Activated naive CD4-positive, alpha-beta T cell treated with anti-CD3 and anti-CD28 coated beads, Interleukin-2, amount 50 U/mL, for 72 hours (primary cell): Measurements from ENCODE around the gene GRIFIN. TPM values are rescaled to one million over a fixed set of nuclear protein-coding genes. Genes with fewer than 3 reads are reported as not detected.

Source experiments
- ATAC-seq, 2 donors: fragments of 150-1000 bp; cut with Tn5 transposase; 2 replicates each; pipeline ENCODE4 v1.10.0; 2021; ENCODE audit warnings: mild to moderate bottlenecking in 2 of 2, moderate library complexity in 2 of 2
- DNase-seq, 2 donors: peaks; one replicate each; pipeline ENCODE4 v3.0.0; 2021 to 2022; ENCODE audit warnings: low spot score in 2 of 2
- H3K27ac Mint-ChIP-seq, 2 donors: one replicate each; pipeline ENCODE4 v1.8.0; 2022; ENCODE audit warnings: mild to moderate bottlenecking in 2 of 2, mixed read lengths in 2 of 2
- H3K36me3 Mint-ChIP-seq, 2 donors: one replicate each; pipeline ENCODE4 v1.8.0; 2022; ENCODE audit warnings: mixed read lengths in 2 of 2
- H3K9me3 Mint-ChIP-seq, 2 donors: one replicate each; pipeline ENCODE4 v1.8.0; 2022; ENCODE audit warnings: mixed read lengths in 2 of 2
- total RNA-seq, 2 donors: library from RNA; stranded (reverse); gene quantifications; one replicate each; pipeline ENCODE4 v1.2.3, GENCODE V29; 2022

Gene GRIFIN
- total RNA-seq, 2 donors from 2014 or later, result not detected

GRCh38 chr7:2515424-2516193 is 39.4 kb upstream of the GRIFIN start:
- DNase-seq, result no peak
- no peaks in the 10 kb centered on the region for H3K36me3 Mint-ChIP-seq
- no peaks in the 10 kb centered on the region for H3K9me3 Mint-ChIP-seq
- no peak overlapping the region for H3K27ac Mint-ChIP-seq
- ATAC-seq, result no peak

GRCh38 chr7:2514473-2515423 is 38.5 kb upstream of the GRIFIN start:
- ATAC-seq (no peak), DNase-seq (no peak)
- Mint-ChIP-seq H3K36me3 (no peaks in the 10 kb centered on the region), H3K27ac (no peak overlapping the region), H3K9me3 (no peaks in the 10 kb centered on the region)

DNA sequence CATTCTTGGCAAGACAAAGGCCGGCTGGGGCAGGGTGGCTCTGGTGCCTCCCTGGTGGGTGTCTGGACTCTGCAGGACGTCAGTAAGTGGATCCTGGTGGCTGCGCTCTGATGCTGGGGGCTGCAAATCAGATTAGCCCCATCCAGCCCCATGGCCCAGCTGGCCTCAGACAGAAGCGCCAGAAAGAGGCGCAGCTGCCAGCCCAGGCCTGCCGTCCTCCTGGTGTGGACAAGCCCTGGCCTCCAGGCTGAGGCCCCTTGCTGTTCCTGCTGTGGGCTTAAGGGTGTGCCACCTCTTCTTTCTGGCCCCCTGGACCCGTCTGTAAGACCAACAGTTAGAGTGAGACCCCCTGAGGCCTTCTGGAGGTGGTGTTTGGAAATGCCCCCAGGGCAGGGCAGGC is 37.5 kb upstream of the GRIFIN start:
- DNase-seq (no peak), ATAC-seq (no peak)
- Mint-ChIP-seq H3K36me3 (no peaks in the 10 kb centered on the region), H3K9me3 (no peaks in the 10 kb centered on the region), H3K27ac (no peak overlapping the region)

GRCh38 chr7:2512713-2513112 is 36.5 kb upstream of the GRIFIN start:
- H3K27ac Mint-ChIP-seq, result peak overlapping the region in 1 of 2 donors; percentile 86
- no peak for ATAC-seq
- H3K36me3 Mint-ChIP-seq, result no peaks in the 10 kb centered on the region
- H3K9me3 Mint-ChIP-seq, result no peaks in the 10 kb centered on the region
- no peak for DNase-seq

DNA sequence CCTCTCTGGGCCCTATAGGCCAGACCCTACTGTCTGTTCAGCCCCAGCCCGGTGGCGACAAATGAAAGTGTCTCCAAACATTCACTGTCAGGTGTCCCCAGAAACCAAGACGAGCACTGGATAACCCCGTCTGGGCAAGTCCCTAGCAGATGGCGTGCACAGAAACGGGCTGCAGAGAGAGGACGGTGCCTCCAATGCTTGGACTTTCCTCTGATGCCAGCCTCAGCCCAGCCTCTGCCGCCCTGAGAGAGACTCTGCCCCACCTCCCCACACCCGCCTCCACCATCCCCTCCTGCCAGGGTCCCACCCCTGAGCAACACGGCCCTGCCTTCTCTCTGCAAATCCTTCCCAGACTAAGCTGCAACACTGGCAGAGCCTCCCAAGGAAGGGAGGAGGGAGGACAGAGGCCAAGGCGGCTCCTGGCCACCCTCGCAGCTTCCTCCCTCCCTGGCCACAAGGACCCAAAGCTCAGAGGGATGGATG is 36.0 kb upstream of the GRIFIN start:
- ATAC-seq (no peak), DNase-seq (no peak)
- Mint-ChIP-seq H3K9me3 (no peaks in the 10 kb centered on the region), H3K36me3 (no peaks in the 10 kb centered on the region), H3K27ac (peak overlapping the region; percentile 79 to 86)

GRCh38 chr7:2511769-2512168 is 35.6 kb upstream of the GRIFIN start:
- H3K27ac Mint-ChIP-seq, result peak overlapping the region; percentile 79 to 86
- H3K9me3 Mint-ChIP-seq, result no peaks in the 10 kb centered on the region
- H3K36me3 Mint-ChIP-seq, result no peaks in the 10 kb centered on the region
- DNase-seq (no peak), ATAC-seq (no peak)

- no peaks in the 10 kb centered on the region for H3K9me3 Mint-ChIP-seq
- H3K27ac Mint-ChIP-seq, result peak overlapping the region in 1 of 2 donors; percentile 86
- no peaks in the 10 kb centered on the region for H3K36me3 Mint-ChIP-seq
- no peak for DNase-seq
- peak; percentile 37 to 76 for ATAC-seq
These were observed 34.9 kb upstream of the GRIFIN start for GRCh38 chr7:2510909-2511768.

GRCh38 chr7:2510130-2510776 is 34.1 kb upstream of the GRIFIN start:
- Mint-ChIP-seq H3K36me3 (no peaks in the 10 kb centered on the region), H3K9me3 (no peaks in the 10 kb centered on the region), H3K27ac (peak overlapping the region; percentile 86 to 95)
- ATAC-seq, result no peak
- DNase-seq, result no peak

GRCh38 chr7:2509298-2509906 is 33.2 kb upstream of the GRIFIN start:
- ATAC-seq, result no peak
- DNase-seq, result no peak
- Mint-ChIP-seq H3K36me3 (no peaks in the 10 kb centered on the region), H3K9me3 (no peaks in the 10 kb centered on the region), H3K27ac (peak overlapping the region in 1 of 2 donors; percentile 86)

DNA sequence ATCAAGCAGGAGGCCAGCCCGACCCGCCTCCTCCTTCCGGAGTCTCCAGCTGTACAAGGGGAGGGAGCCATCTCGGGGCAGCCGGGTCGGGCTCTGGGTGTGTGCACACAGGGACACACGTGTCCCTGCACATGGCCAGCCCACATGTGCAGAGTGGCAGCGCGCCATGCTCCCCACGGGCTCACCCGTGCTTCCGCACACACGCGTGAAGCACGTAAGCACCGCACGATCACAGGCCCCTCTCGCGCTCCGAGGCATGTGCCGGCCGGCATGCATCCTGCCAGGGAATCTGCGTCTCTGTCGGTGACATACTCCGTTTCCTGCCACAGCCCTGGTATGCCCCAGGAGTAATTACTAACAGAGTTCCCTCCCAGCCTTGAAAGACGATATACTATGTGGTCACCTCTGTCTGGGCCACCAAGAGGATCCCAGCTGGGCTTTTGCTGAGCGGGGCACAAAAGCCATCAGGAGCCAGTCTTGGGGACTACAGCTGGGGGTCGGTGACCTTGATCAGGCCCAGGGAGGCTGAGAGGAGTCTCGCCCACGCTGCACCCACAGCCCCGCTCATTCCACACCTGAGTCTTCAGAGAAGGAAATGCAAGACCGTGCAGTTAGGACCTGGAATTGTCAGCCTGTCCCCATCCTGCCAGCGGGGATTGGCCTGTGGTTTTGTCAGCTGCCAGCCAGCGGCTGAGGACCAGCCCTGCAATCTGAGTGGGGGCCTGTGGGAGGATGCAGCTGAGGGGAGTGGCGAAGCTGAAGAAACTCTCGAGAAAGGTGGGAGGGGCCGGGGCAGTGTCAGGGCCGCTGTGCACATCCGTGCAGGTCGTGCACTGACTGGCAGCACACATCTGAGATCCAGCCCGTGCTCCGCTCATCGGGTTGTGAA is 32.4 kb upstream of the GRIFIN start:
- Mint-ChIP-seq H3K36me3 (no peaks in the 10 kb centered on the region), H3K27ac (peak overlapping the region; percentile 14 to 86)
- ATAC-seq, result peak; percentile 65 to 82

GRCh38 chr7:2507917-2508306 is 31.7 kb upstream of the GRIFIN start:
- peak overlapping the region in 1 of 2 donors; percentile 86 for H3K27ac Mint-ChIP-seq
- DNase-seq, result no peak

More for the DNA sequence above, 32.4 kb upstream of the GRIFIN start:
- peak in 1 of 2 donors; percentile 71 for DNase-seq
- no peaks in the 10 kb centered on the region for H3K9me3 Mint-ChIP-seq

GRCh38 chr7:2507208-2507916 is 31.2 kb upstream of the GRIFIN start:
- DNase-seq (no peak), ATAC-seq (no peak)
- Mint-ChIP-seq H3K36me3 (no peaks in the 10 kb centered on the region), H3K9me3 (no peaks in the 10 kb centered on the region), H3K27ac (no peak overlapping the region)

More at GRCh38 chr7:2507917-2508306, 31.7 kb upstream of the GRIFIN start:
- no peaks in the 10 kb centered on the region for H3K9me3 Mint-ChIP-seq
- ATAC-seq, result no peak
- no peaks in the 10 kb centered on the region for H3K36me3 Mint-ChIP-seq

- H3K27ac Mint-ChIP-seq, result no peak overlapping the region
These were observed 29.2 kb upstream of the GRIFIN start for GRCh38 chr7:2505401-2505800.

DNA sequence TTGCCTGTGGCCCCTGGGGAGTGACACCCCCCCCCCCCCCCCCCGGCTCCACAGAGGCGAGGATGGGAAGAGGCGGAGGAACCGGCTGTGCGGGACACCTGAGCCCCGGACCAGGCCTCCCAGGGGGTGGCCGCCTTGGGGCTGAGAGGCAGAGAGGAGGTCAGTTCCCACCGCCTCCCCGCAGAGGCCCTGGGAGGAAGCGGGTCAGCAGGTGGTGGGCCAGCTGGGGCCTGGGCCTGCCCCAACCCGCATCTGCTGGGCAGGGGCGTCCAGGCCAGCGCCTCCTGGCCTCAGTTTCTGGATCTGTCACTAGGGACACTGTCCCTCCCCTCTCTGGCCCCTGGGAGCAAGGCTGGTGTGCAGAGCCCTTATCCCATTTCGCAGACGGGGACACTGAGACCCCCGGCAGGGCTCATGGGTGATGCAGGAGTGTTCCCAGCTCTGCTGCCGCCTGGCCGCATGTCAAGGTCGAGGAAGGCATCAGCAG is 28.7 kb upstream of the GRIFIN start:
- DNase-seq, result no peak
- no peak overlapping the region for H3K27ac Mint-ChIP-seq
- no peak for ATAC-seq
- H3K9me3 Mint-ChIP-seq, result no peaks in the 10 kb centered on the region
- no peaks in the 10 kb centered on the region for H3K36me3 Mint-ChIP-seq

More at GRCh38 chr7:2505401-2505800, 29.2 kb upstream of the GRIFIN start:
- Mint-ChIP-seq H3K9me3 (no peaks in the 10 kb centered on the region), H3K36me3 (no peaks in the 10 kb centered on the region)
- DNase-seq (no peak), ATAC-seq (no peak)
